Vagina (tissue), 2 donors: ENCODE data around the gene TSC22D1.

Experiments used
- CTCF ChIP-seq, 3 experiments: fragments of 450-650 bp in 2 of 3; fragments of 200-600 bp in 1 of 3; sonication (generic) in 1 of 3; IDR thresholded peaks; one replicate each; pipeline ENCODE4 v1.5.1; 2017 to 2019; ENCODE audit warnings: antibody characterized with exemption in 3 of 3, mild to moderate bottlenecking in 2 of 3, moderate library complexity in 2 of 3
- POLR2A ChIP-seq, 2 donors: fragments of 450-650 bp; IDR thresholded peaks; one replicate each; pipeline ENCODE4 v1.6.1; 2017; ENCODE audit warnings: antibody characterized with exemption in 2 of 2, mild to moderate bottlenecking in 2 of 2, moderate library complexity in 2 of 2
- POLR2AphosphoS5 ChIP-seq, 2 donors: sonication (generic); formaldehyde crosslinking; IDR thresholded peaks; one replicate each; pipeline ENCODE4 v1.9.0; 2017; ENCODE audit warnings: antibody characterized with exemption in 2 of 2, mild to moderate bottlenecking in 2 of 2, low read depth in 1 of 2; ENCODE audit not compliant: insufficient read depth in 1 of 2

- TF ChIP-seq POLR2A (IDR thresholded peaks at IDR 0.05) = no peak
- TF ChIP-seq CTCF (IDR thresholded peaks at IDR 0.05) = no peak
- TF ChIP-seq POLR2AphosphoS5 (IDR thresholded peaks at IDR 0.05; ENCODE audit: insufficient read depth in 1 of 2, low read depth in 1 of 2) = no peak
These were observed 88.1 kb downstream of the TSC22D1 start for GRCh38 chr13:44487989-44488388.
